Hepatocyte (in vitro differentiated cells): ENCODE measurements around the gene SMKR1. TPM values are rescaled to one million over a fixed set of nuclear protein-coding genes. Genes with fewer than 3 reads are reported as not detected.

Experiments
- DNase-seq: peaks from one replicate; pipeline ENCODE4 v3.0.0-alpha.2; 2016; ENCODE audit warnings: low spot score
- H2AFZ ChIP-seq: fragments of 200-600 bp; sonication (generic); 2 replicates; pipeline ENCODE4 v1.6.0; 2016; ENCODE audit warnings: antibody characterized with exemption, mild to moderate bottlenecking
- H3K27ac ChIP-seq: fragments of 200-600 bp; sonication (generic); 2 replicates; pipeline ENCODE4 v1.5.1; 2016; ENCODE audit warnings: mild to moderate bottlenecking
- H3K27me3 ChIP-seq: fragments of 200-600 bp; sonication (generic); 2 replicates; pipeline ENCODE4 v1.6.1; 2016
- H3K36me3 ChIP-seq: fragments of 200-600 bp; sonication (generic); replicated peaks from 2 replicates; pipeline ENCODE4 v1.5.1; 2016; ENCODE audit warnings: low read depth; ENCODE audit not compliant: insufficient read depth
- H3K4me1 ChIP-seq: fragments of 200-600 bp; sonication (generic); 2 replicates; pipeline ENCODE4 v1.5.1; 2016; ENCODE audit warnings: mild to moderate bottlenecking, moderate library complexity; ENCODE audit not compliant: insufficient read depth
- H3K4me2 ChIP-seq: fragments of 200-600 bp; sonication (generic); 2 replicates; pipeline ENCODE4 v1.6.0; 2016
- H3K4me3 ChIP-seq: fragments of 200-600 bp; sonication (generic); 2 replicates; pipeline ENCODE4 v1.5.1; 2016; ENCODE audit warnings: mild to moderate bottlenecking
- H3K79me2 ChIP-seq: fragments of 200-600 bp; sonication (generic); 2 replicates; pipeline ENCODE4 v1.6.0; 2017; ENCODE audit warnings: mild to moderate bottlenecking
- H3K9me2 ChIP-seq: fragments of 200-600 bp; sonication (generic); replicated peaks from 2 replicates; pipeline ENCODE4 v1.6.0; 2017; ENCODE audit warnings: mild to moderate bottlenecking; ENCODE audit not compliant: insufficient read depth
- H3K9me3 ChIP-seq: fragments of 200-600 bp; sonication (generic); 2 replicates; pipeline ENCODE4 v1.5.1; 2016; ENCODE audit warnings: low read depth, mild to moderate bottlenecking
- H4K20me1 ChIP-seq: fragments of 200-600 bp; sonication (generic); 2 replicates; pipeline ENCODE4 v1.6.0; 2016; ENCODE audit warnings: mild to moderate bottlenecking; ENCODE audit not compliant: insufficient read depth, poor library complexity, severe bottlenecking
- EZH2 ChIP-seq: fragments of 200-600 bp; sonication (generic); IDR thresholded peaks from 2 replicates; pipeline ENCODE4 v1.6.1; 2016; ENCODE audit warnings: antibody characterized with exemption, mild to moderate bottlenecking, borderline replicate concordance
- EZH2phosphoT487 ChIP-seq: fragments of 200-600 bp; sonication (generic); IDR thresholded peaks from one replicate; pipeline ENCODE4 v1.6.1; 2018; ENCODE audit warnings: antibody characterized with exemption, mild to moderate bottlenecking, low read depth, moderate library complexity; ENCODE audit not compliant: unreplicated experiment, severe bottlenecking
- WGBS: methylation state at CpG from one replicate; pipeline ENCODE4 v1.1.6; 2016; ENCODE audit warnings: low lambda C conversion rate; ENCODE audit errors: missing lambda C conversion rate; 5-methylcytosine and 5-hydroxymethylcytosine counted together
- polyA plus RNA-seq: library from polyadenylated mRNA; unstranded; fragments of >200 nt; fragmentation: Nextera tagmentation; extraction: Ambion mirVana; gene quantifications from 2 replicates; pipeline ENCODE4 v1.2.1, GENCODE V29; 2016
- total RNA-seq: library from RNA; depleted of rRNA; stranded (reverse); fragments of >200 nt; gene quantifications from 2 replicates; pipeline ENCODE4 v1.2.3, GENCODE V29; 2014
- TF ChIP-seq, protein P1 (sequence below): fragments of 200-600 bp; sonication (generic); IDR thresholded peaks from 2 replicates; pipeline ENCODE4 v1.5.1; 2016; ENCODE audit warnings: antibody characterized with exemption, mild to moderate bottlenecking; ENCODE audit not compliant: poor library complexity

SMKR1 gene
- total and polyA plus RNA-seq, 2 experiments from 2014 or later = 0.37 TPM; not detected in 1

DNA sequence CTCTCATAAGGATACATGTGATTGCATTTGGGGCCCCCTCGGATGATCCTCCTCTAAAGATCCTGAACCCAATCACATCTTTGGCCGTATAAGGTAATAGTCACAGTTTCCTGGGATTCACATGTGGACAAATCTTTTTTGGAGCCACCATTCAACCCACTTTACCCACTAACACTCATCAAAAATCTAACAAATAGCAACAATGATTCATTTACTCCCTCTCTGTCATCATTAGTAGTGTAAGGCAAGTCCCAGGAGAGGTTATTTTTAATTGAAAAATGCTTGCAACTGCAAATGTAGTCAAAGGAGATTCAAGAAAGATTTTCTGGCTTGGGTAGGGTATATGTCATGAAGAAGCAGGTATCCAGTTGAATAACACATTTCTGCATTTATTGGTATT lies 9.9 kb upstream of the SMKR1 start:
- TF ChIP-seq EZH2phosphoT487 = no peak
- TF ChIP-seq EZH2 = no peak
- TF ChIP-seq, protein P1, sequence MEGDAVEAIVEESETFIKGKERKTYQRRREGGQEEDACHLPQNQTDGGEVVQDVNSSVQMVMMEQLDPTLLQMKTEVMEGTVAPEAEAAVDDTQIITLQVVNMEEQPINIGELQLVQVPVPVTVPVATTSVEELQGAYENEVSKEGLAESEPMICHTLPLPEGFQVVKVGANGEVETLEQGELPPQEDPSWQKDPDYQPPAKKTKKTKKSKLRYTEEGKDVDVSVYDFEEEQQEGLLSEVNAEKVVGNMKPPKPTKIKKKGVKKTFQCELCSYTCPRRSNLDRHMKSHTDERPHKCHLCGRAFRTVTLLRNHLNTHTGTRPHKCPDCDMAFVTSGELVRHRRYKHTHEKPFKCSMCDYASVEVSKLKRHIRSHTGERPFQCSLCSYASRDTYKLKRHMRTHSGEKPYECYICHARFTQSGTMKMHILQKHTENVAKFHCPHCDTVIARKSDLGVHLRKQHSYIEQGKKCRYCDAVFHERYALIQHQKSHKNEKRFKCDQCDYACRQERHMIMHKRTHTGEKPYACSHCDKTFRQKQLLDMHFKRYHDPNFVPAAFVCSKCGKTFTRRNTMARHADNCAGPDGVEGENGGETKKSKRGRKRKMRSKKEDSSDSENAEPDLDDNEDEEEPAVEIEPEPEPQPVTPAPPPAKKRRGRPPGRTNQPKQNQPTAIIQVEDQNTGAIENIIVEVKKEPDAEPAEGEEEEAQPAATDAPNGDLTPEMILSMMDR = no peak
- no peaks in the 10 kb centered on the region for H3K9me3 ChIP-seq
- no peak for DNase-seq
- no peaks in the 10 kb centered on the region for H3K79me2 ChIP-seq
- H3K27me3 ChIP-seq = no peaks in the 10 kb centered on the region
- no peaks in the 10 kb centered on the region for H3K36me3 ChIP-seq
- H3K27ac ChIP-seq = no peak overlapping the region
- H3K9me2 ChIP-seq = no peaks in the 10 kb centered on the region
- no peak overlapping the region for H3K4me2 ChIP-seq
- no peaks in the 10 kb centered on the region for H4K20me1 ChIP-seq
- H3K4me3 ChIP-seq = no peak overlapping the region
- WGBS = 90% methylated on average over 2 of the region's 2 CpGs
- H3K4me1 ChIP-seq = no peaks in the 10 kb centered on the region
- no peak overlapping the region for H2AFZ ChIP-seq

DNA sequence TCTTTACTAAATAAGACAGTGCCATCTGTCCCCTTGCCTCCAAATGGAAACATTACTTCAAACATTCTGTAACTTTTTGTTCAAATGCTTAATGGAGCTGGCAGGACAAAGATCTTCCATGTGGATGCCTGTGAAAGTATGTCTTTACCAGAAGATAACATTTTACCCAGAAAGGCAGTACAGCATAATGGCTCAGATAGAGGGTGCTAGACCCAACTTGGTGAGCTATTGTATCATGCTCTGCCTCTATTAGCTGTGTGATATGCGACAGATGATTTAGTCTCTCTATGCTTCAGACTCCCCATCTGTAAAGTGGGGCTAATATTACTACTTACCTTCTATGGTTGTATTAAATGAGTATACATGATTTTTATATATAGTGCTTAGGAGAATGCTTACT lies 8.8 kb upstream of the SMKR1 start:
- no peak for TF ChIP-seq EZH2phosphoT487
- TF ChIP-seq, protein P1 = peak; percentile 18
- H3K9me3 ChIP-seq = no peaks in the 10 kb centered on the region
- H3K9me2 ChIP-seq = no peaks in the 10 kb centered on the region
- no peaks in the 10 kb centered on the region for H3K27me3 ChIP-seq
- no peak for DNase-seq
- no peak overlapping the region for H3K4me2 ChIP-seq
- no peak overlapping the region for H3K27ac ChIP-seq
- H2AFZ ChIP-seq = no peak overlapping the region
- no peaks in the 10 kb centered on the region for H4K20me1 ChIP-seq
- H3K79me2 ChIP-seq = no peaks in the 10 kb centered on the region
- no peak overlapping the region for H3K4me3 ChIP-seq
- H3K4me1 ChIP-seq = no peaks in the 10 kb centered on the region
- no peaks in the 10 kb centered on the region for H3K36me3 ChIP-seq
- WGBS = 96% methylated on average over 1 of the region's 1 CpG

DNA sequence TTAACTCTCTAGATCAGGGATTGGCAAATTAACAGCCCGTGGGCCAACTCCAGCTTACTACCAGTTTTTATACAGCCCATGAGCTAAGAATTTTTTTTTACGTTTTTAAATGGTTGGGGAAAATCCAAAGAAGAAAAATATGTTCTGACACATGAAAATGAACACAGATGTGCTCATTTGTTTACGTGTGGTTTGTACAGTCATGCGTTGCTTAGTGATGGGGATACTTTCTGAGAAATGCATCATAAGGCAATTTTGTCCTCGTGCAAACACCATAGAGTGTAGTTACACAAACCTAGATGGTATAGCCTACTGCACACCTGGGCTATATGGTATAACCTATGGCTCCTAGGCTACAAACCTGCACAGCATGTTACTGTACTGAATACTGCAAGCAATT lies 8.3 kb upstream of the SMKR1 start:
- peak; percentile 19 for DNase-seq
- no peak overlapping the region for H3K27ac ChIP-seq
- 71% methylated on average over 5 of the region's 5 CpGs for WGBS

More for the DNA sequence above, 8.3 kb upstream of the SMKR1 start:
- Histone ChIP-seq H2AFZ (no peak overlapping the region), H3K4me3 (no peak overlapping the region), H3K9me2 (no peaks in the 10 kb centered on the region), H3K4me1 (no peaks in the 10 kb centered on the region), H3K4me2 (no peak overlapping the region), H3K9me3 (no peaks in the 10 kb centered on the region), H4K20me1 (no peaks in the 10 kb centered on the region), H3K36me3 (no peaks in the 10 kb centered on the region), H3K27me3 (no peaks in the 10 kb centered on the region), H3K79me2 (no peaks in the 10 kb centered on the region)
- no peak for TF ChIP-seq EZH2
- no peak for TF ChIP-seq EZH2phosphoT487
- TF ChIP-seq, protein P1 = no peak
